K562 (cell line): Measurements from ENCODE around the gene FAM227A.

Experiments used
- CREB1 ChIP-seq, 2 experiments: sonication (generic) in 1 of 2; formaldehyde crosslinking in 1 of 2; IDR thresholded peaks; 2 replicates each; pipeline versions ENCODE4 v1.6.1 to v1.8.0; 2012 to 2022; ENCODE audit warnings: inconsistent platforms in 1 of 2, mild to moderate bottlenecking in 1 of 2, missing genetic modification reagents in 1 of 2, moderate library complexity in 1 of 2
- CTCF ChIP-seq, 3 experiments: IDR thresholded peaks in 2 of 3; conservative IDR thresholded peaks in 1 of 3; 2 replicates each; pipeline ENCODE4 v1.5.1; 2011 to 2012; ENCODE audit warnings: low read length in 3 of 3, mild to moderate bottlenecking in 3 of 3, control low read depth in 2 of 3, improper control_type of control experiment in 1 of 3, inconsistent platforms in 1 of 3, low read depth in 1 of 3, mixed read lengths in 1 of 3, moderate library complexity in 1 of 3; ENCODE audit not compliant: insufficient read depth in 2 of 3
- MLX ChIP-seq, 2 experiments: fragments of 450-650 bp in 1 of 2; sonication (generic) in 1 of 2; formaldehyde crosslinking; conservative IDR thresholded peaks; 2 replicates each; pipeline versions ENCODE4 v1.4.0 to v1.8.1; 2020 to 2022; ENCODE audit warnings: mild to moderate bottlenecking in 1 of 2, missing genetic modification reagents in 1 of 2
- POLR2AphosphoS5 ChIP-seq: IDR thresholded peaks from 2 replicates; pipeline ENCODE4 v1.6.1; 2011; ENCODE audit warnings: mild to moderate bottlenecking, low read depth, low read length, moderate library complexity; ENCODE audit not compliant: control insufficient read depth, insufficient read depth

- TF ChIP-seq CTCF (IDR thresholded peaks at IDR 0.05 in 2 of 3, conservative IDR thresholded peaks at IDR 0.05 in 1 of 3; ENCODE audit: insufficient read depth in 2 of 3, low read depth in 1 of 3, low read length in 3 of 3) (no peak), MLX (CRISPR knock-in tag; conservative IDR thresholded peaks at IDR 0.05) (no peak), POLR2AphosphoS5 (no peak), CREB1 (IDR thresholded peaks at IDR 0.05) (no peak), CREB1 (CRISPR knock-in tag; IDR thresholded peaks at IDR 0.05) (no peak)
These were observed 18.0 kb downstream of the FAM227A start for GRCh38 chr22:38638216-38638615.
